Measurements from ENCODE around the gene TBC1D20.
"Not testable (repeated sequence)": the region's sequence is repeated elsewhere in the genome, so short reads cannot be mapped to it uniquely, and the experiment has no call there.

GRCh38 chr20:452021-452420 is 10.3 kb downstream of the TBC1D20 start:
- TF ChIP-seq, protein P1, sequence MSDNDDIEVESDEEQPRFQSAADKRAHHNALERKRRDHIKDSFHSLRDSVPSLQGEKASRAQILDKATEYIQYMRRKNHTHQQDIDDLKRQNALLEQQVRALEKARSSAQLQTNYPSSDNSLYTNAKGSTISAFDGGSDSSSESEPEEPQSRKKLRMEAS (IDR thresholded peaks at IDR 0.05; ENCODE audit: low read depth, low read length) = not testable (repeated sequence)
- not testable (repeated sequence) for TF ChIP-seq POLR2A (IDR thresholded peaks at IDR 0.05; ENCODE audit: extremely low read depth, insufficient read length)
